ENCODE data around the gene PRMT7.

DNA sequence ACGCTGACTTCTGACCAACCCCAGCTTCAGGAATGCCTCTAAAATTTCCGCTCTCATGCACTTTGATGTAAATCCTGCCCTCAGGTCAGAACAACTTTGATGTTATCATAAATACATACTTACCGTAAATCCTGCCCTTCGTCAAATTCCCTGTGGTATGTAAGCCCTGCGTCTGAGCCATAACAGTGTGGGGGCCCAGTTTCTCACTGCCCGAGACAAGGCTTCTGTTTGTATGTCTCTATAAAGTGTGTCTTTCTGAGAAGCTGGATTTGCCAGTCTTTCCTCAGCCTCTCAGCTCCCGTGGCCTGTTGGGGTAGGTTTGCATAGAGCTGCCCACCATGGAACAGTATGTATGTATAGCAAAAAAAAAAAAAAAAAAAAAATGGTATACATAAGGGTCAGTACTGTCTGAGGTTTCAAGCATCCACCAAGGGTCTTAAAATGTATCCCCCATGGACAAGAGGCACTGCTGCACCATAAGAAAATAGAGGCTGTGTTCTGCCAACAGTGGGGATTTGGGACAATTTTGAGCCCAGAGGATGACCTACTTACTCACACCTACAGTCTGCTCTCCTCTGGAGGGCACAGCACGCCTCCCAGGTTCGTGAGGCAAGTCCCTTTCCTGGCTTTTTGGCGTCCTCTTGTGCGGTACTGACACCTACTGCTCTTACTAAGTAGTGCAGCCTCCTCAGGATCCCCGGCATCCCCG is 17.5 kb downstream of the PRMT7 start:
- TF ChIP-seq CTCF (conservative IDR thresholded peaks at IDR 0.05), result peak; percentile 89
- TF ChIP-seq ZFX (IDR thresholded peaks at IDR 0.05), result no peak
